BE2C (cell line): ENCODE measurements around the gene SLC1A7.
A peak's percentile ranks its signal among the peaks of the same experiment; 100 is the strongest.

Experiments
- DNase-seq: peaks from one replicate; pipeline ENCODE4 v3.0.0-alpha.2; 2020
- H3K27me3 ChIP-seq: fragments of 250-450 bp; sonication (Bioruptor Pico); 2 replicates; pipeline ENCODE4 v1.5.1; 2020; ENCODE audit warnings: mild to moderate bottlenecking
- H3K36me3 ChIP-seq: fragments of 250-450 bp; sonication (Bioruptor Pico); 2 replicates; pipeline ENCODE4 v1.5.1; 2020; ENCODE audit warnings: mild to moderate bottlenecking
- H3K4me1 ChIP-seq: fragments of 250-450 bp; sonication (Bioruptor Pico); 2 replicates; pipeline ENCODE4 v1.5.1; 2020
- H3K4me3 ChIP-seq: 2 replicates; pipeline ENCODE4 v1.5.1; 2011; ENCODE audit warnings: low read depth, low read length
- H3K9me3 ChIP-seq: fragments of 250-450 bp; sonication (Bioruptor Pico); 2 replicates; pipeline ENCODE4 v1.5.1; 2020
- TF ChIP-seq, protein P1 (sequence below): IDR thresholded peaks from 2 replicates; pipeline ENCODE4 v1.5.1; 2012; ENCODE audit warnings: mild to moderate bottlenecking, low read depth, low read length

SLC1A7 gene

DNA sequence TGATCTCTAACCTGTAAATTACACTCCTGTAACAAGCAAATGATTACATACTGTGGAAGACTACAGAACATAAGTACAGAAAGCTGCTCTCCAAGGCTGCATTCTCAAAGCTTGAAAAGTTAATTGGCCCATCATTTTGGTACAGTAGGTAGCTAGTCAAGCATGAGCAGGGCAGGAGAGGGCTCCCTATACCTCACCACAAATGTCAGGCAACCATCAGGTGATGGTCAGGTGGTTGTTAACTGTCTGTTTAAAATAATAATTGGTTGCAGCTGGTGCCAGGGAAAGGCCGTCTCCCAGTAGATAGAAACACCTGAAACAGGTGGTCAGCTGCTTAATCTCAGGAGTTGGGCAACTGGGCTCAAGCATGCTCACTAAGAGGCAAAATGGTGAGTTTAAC, 13.1 kb upstream of the SLC1A7 start:
- TF ChIP-seq, protein P1, sequence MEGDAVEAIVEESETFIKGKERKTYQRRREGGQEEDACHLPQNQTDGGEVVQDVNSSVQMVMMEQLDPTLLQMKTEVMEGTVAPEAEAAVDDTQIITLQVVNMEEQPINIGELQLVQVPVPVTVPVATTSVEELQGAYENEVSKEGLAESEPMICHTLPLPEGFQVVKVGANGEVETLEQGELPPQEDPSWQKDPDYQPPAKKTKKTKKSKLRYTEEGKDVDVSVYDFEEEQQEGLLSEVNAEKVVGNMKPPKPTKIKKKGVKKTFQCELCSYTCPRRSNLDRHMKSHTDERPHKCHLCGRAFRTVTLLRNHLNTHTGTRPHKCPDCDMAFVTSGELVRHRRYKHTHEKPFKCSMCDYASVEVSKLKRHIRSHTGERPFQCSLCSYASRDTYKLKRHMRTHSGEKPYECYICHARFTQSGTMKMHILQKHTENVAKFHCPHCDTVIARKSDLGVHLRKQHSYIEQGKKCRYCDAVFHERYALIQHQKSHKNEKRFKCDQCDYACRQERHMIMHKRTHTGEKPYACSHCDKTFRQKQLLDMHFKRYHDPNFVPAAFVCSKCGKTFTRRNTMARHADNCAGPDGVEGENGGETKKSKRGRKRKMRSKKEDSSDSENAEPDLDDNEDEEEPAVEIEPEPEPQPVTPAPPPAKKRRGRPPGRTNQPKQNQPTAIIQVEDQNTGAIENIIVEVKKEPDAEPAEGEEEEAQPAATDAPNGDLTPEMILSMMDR, result no peak
- Histone ChIP-seq H3K27me3 (no peaks in the 10 kb centered on the region), H3K4me3 (no peak overlapping the region), H3K4me1 (no peaks in the 10 kb centered on the region), H3K36me3 (no peaks in the 10 kb centered on the region), H3K9me3 (no peaks in the 10 kb centered on the region)
- no peak for DNase-seq

DNA sequence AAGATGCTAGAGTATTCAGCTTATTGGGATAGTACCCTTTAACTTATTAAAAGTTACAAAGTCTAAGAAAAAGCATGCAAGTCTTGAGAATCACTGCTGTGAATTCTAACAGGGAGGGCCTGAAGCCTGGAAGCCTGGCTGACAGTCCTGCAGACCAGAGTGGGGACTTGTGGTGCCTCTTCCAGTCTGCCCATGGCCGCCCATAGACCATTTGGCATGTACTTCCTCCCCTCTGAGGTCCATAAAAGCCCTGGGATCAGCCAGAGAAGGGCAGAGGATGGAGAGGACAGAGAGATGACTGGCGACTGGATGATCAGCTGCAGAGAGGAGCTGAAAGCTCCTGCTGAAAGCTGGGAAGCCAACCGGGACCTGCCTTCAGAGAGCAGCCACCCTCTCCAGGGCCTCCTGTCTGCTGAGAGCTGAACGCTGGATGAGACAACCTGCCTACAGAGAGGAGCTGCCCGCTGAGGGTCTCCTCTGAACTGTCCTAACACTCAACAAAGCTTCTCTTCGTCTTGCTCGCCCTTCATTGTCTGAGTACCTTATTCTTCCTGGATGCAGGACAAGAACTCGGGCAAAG, 12.5 kb upstream of the SLC1A7 start:
- Histone ChIP-seq H3K36me3 (no peaks in the 10 kb centered on the region), H3K4me3 (no peak overlapping the region), H3K4me1 (no peaks in the 10 kb centered on the region), H3K9me3 (no peaks in the 10 kb centered on the region), H3K27me3 (no peaks in the 10 kb centered on the region)
- DNase-seq, result no peak
- TF ChIP-seq, protein P1, result no peak

DNA sequence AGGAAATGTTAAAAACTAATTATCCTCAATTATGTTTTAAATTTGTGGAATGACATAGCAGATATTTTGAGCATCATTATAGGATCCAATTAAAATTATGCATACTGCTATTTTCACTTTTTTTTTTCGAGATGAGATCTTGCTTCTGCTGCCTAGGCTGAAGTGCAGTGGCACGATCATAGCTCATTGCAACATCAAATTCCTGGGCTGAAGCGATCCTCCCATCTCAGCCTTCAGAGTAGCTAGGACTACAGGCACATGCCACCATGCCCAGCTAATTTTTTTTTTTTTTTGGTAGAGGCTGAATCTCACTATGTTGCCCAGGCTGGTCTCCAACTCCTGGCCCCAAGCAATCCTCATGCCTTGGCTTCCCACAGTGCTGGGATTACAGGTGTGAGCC, 11.3 kb upstream of the SLC1A7 start:
- no peaks in the 10 kb centered on the region for H3K36me3 ChIP-seq
- no peaks in the 10 kb centered on the region for H3K4me1 ChIP-seq
- H3K4me3 ChIP-seq, result no peak overlapping the region
- no peaks in the 10 kb centered on the region for H3K9me3 ChIP-seq
- DNase-seq, result no peak
- TF ChIP-seq, protein P1, result no peak
- H3K27me3 ChIP-seq, result no peaks in the 10 kb centered on the region

DNA sequence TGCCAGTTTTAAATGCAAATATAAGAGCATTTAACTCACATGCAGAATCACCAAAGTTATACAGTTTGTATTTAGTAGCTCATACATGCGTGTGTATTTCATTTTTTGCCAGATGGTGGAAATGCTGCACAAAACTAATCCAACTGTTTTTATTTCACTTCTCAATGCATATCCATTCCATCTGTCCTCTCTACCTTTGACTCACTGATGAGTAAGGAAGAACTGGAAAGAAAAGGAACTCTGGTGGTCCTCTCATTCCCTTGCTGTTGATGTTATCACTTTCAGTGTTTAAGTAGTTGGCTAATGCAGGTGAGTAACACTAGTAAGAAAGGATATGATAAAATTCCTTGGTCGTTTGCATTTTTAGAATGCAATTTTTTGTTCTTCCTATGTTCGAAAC, 5.7 kb upstream of the SLC1A7 start:
- H3K4me1 ChIP-seq, result peaks cover 6% of the 10 kb centered on the region; the same call in 1 of the 2 replicates
- TF ChIP-seq, protein P1, result no peak
- H3K36me3 ChIP-seq, result no peaks in the 10 kb centered on the region
- no peaks in the 10 kb centered on the region for H3K27me3 ChIP-seq
- no peaks in the 10 kb centered on the region for H3K9me3 ChIP-seq
- no peak for DNase-seq
- H3K4me3 ChIP-seq, result no peak overlapping the region

DNA sequence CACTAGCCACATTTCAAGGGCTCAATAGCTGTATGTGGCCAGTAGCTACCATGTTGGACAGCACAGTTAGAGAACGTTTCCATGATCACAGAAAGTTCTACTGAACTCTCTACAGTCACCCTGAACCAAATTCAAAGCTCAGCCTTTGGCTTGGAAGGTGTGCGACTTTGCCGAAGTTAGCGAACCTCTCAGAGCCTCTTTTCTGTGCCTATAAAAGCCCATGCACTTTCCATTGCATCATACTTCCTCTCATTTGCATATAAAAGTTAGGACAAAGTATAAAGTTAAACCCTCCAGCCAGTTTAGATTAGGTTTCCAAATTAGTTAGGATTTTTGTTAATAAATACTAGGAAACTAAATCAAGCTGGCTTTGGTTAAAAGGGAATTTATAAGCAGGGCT, 4.7 kb upstream of the SLC1A7 start:
- peaks cover 6% of the 10 kb centered on the region; the same call in 1 of the 2 replicates for H3K4me1 ChIP-seq
- H3K27me3 ChIP-seq, result no peaks in the 10 kb centered on the region
- H3K4me3 ChIP-seq, result no peak overlapping the region
- TF ChIP-seq, protein P1, result no peak
- no peaks in the 10 kb centered on the region for H3K9me3 ChIP-seq
- no peak for DNase-seq
- no peaks in the 10 kb centered on the region for H3K36me3 ChIP-seq

DNA sequence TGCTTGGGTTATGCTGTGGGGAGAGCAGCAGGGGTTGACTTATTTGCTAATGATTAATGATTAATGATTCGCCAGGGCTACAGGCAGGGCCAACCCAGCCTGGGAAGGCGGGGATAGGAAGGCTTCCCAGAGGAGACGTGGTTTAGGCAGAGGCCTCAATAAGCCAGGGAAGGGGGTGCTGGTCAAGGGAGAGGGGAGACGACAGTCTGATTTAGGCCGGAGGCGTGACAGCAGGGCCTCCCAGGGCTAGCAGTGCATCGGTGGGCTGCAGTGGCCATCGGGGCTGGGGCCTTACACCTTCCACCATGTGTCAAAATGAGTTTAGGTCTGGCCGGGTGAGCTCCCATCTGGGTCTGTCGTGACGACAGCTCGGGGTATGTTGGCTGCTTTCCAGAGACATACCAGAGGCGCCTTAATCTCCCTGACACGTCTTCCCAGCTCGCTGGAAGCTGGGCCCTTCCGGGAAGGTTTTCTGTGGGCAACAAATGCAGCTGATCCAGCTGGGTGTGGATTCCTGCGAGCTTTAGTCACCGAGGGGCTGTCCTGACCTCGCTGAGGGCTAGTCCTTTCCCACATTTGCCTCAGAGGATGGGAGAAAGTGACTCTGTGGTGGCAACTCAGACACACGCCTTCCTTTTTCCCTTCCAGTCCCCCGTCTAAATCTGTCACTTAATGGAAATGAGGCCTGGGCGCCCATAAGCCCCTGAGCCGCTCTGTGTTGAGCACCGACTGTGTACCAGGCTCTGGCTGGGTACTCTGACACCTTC, 3.7 kb upstream of the SLC1A7 start:
- H3K27me3 ChIP-seq, result no peaks in the 10 kb centered on the region
- H3K9me3 ChIP-seq, result no peaks in the 10 kb centered on the region
- no peaks in the 10 kb centered on the region for H3K36me3 ChIP-seq
- TF ChIP-seq, protein P1, result no peak
- peaks cover 6% of the 10 kb centered on the region; the same call in 1 of the 2 replicates for H3K4me1 ChIP-seq
- H3K4me3 ChIP-seq, result no peak overlapping the region
- peak; percentile 57 for DNase-seq
